Measurements from ENCODE around the gene ZNF19.

The ZNF19 gene

GRCh38 chr16:71480956-71481355 lies 8.2 kb downstream of the ZNF19 start:
- TF ChIP-seq EZH2phosphoT487 (IDR thresholded peaks at IDR 0.05; ENCODE audit: borderline replicate concordance) (no peak), CTCF (conservative IDR thresholded peaks at IDR 0.05; ENCODE audit: low read length) (no peak)
- Histone ChIP-seq H3F3A (ENCODE audit: low read depth) (no peaks in the 10 kb centered on the region), H3K4me2 (ENCODE audit: low read depth, low read length, poor library complexity, severe bottlenecking) (no peak overlapping the region), H3K27me3 (ENCODE audit: insufficient read depth, low read length, poor library complexity, severe bottlenecking) (no peaks in the 10 kb centered on the region), H4K20me1 (ENCODE audit: insufficient read depth, low read length, poor library complexity, severe bottlenecking) (no peaks in the 10 kb centered on the region), H3K4me3 (ENCODE audit: low read length, poor library complexity, severe bottlenecking) (no peak overlapping the region), H3K4me1 (ENCODE audit: insufficient read depth, low read length, poor library complexity, severe bottlenecking) (peaks cover 8% of the 10 kb centered on the region), H3K9ac (ENCODE audit: low read depth, low read length, poor library complexity, severe bottlenecking) (no peak overlapping the region), H3K9me2 (replicated peaks; ENCODE audit: low read depth, low read length) (no peaks in the 10 kb centered on the region), H3K36me3 (ENCODE audit: insufficient read depth, low read length) (no peaks in the 10 kb centered on the region), H2AFZ (ENCODE audit: low read length) (no peak overlapping the region), H3K9me3 (ENCODE audit: insufficient read depth, low read depth, low read length) (no peaks in the 10 kb centered on the region), H3K79me2 (ENCODE audit: insufficient read depth, low read length) (no peaks in the 10 kb centered on the region)

- Histone ChIP-seq H3K4me2 (ENCODE audit: low read depth, low read length, poor library complexity, severe bottlenecking) (no peak overlapping the region), H3K9me2 (replicated peaks; ENCODE audit: low read depth, low read length) (no peaks in the 10 kb centered on the region), H3K9me3 (ENCODE audit: insufficient read depth, low read depth, low read length) (no peaks in the 10 kb centered on the region), H3K4me1 (ENCODE audit: insufficient read depth, low read length, poor library complexity, severe bottlenecking) (peaks cover 4% of the 10 kb centered on the region), H4K20me1 (ENCODE audit: insufficient read depth, low read length, poor library complexity, severe bottlenecking) (no peaks in the 10 kb centered on the region), H2AFZ (ENCODE audit: low read length) (no peak overlapping the region), H3F3A (ENCODE audit: low read depth) (no peaks in the 10 kb centered on the region), H3K27me3 (ENCODE audit: insufficient read depth, low read length, poor library complexity, severe bottlenecking) (no peaks in the 10 kb centered on the region), H3K4me3 (ENCODE audit: low read length, poor library complexity, severe bottlenecking) (no peak overlapping the region), H3K79me2 (ENCODE audit: insufficient read depth, low read length) (no peaks in the 10 kb centered on the region), H3K9ac (ENCODE audit: low read depth, low read length, poor library complexity, severe bottlenecking) (no peak overlapping the region), H3K36me3 (ENCODE audit: insufficient read depth, low read length) (no peaks in the 10 kb centered on the region)
- peak; percentile 61 for TF ChIP-seq CTCF (conservative IDR thresholded peaks at IDR 0.05; ENCODE audit: low read length)
- TF ChIP-seq EZH2phosphoT487 (IDR thresholded peaks at IDR 0.05; ENCODE audit: borderline replicate concordance) = no peak
Measured at GRCh38 chr16:71479420-71479819, 9.7 kb downstream of the ZNF19 start.

GRCh38 chr16:71476457-71477124 lies 12.5 kb downstream of the ZNF19 start:
- Histone ChIP-seq H3K79me2 (ENCODE audit: insufficient read depth, low read length) (no peaks in the 10 kb centered on the region), H3K4me2 (ENCODE audit: low read depth, low read length, poor library complexity, severe bottlenecking) (no peak overlapping the region), H3K9ac (ENCODE audit: low read depth, low read length, poor library complexity, severe bottlenecking) (no peak overlapping the region)

More at GRCh38 chr16:71476457-71477124, 12.5 kb downstream of the ZNF19 start:
- no peaks in the 10 kb centered on the region for H3K9me3 ChIP-seq (ENCODE audit: insufficient read depth, low read depth, low read length)
- no peaks in the 10 kb centered on the region for H3K4me1 ChIP-seq (ENCODE audit: insufficient read depth, low read length, poor library complexity, severe bottlenecking)
- no peak overlapping the region for H2AFZ ChIP-seq (ENCODE audit: low read length)
- TF ChIP-seq CTCF (conservative IDR thresholded peaks at IDR 0.05; ENCODE audit: low read length) (no peak), EZH2phosphoT487 (IDR thresholded peaks at IDR 0.05; ENCODE audit: borderline replicate concordance) (no peak)
- no peak overlapping the region for H3K4me3 ChIP-seq (ENCODE audit: low read length, poor library complexity, severe bottlenecking)
- H3K9me2 ChIP-seq (replicated peaks; ENCODE audit: low read depth, low read length) = no peaks in the 10 kb centered on the region
- H3F3A ChIP-seq (ENCODE audit: low read depth) = no peaks in the 10 kb centered on the region
- no peaks in the 10 kb centered on the region for H3K36me3 ChIP-seq (ENCODE audit: insufficient read depth, low read length)
- no peaks in the 10 kb centered on the region for H3K27me3 ChIP-seq (ENCODE audit: insufficient read depth, low read length, poor library complexity, severe bottlenecking)
- H4K20me1 ChIP-seq (ENCODE audit: insufficient read depth, low read length, poor library complexity, severe bottlenecking) = no peaks in the 10 kb centered on the region
